GM19438 (cell line): ENCODE data around the gene PIAS1.
"Not testable (repeated sequence)": the region's sequence is repeated elsewhere in the genome, so short reads cannot be mapped to it uniquely, and the experiment has no call there.

ENCODE experiments used
- ATAC-seq: cut with Tn5 transposase; IDR thresholded peaks from one replicate; pipeline ENCODE4 v1.9.1; 2021; ENCODE audit warnings: low read depth; ENCODE audit not compliant: unreplicated experiment

PIAS1 gene

DNA sequence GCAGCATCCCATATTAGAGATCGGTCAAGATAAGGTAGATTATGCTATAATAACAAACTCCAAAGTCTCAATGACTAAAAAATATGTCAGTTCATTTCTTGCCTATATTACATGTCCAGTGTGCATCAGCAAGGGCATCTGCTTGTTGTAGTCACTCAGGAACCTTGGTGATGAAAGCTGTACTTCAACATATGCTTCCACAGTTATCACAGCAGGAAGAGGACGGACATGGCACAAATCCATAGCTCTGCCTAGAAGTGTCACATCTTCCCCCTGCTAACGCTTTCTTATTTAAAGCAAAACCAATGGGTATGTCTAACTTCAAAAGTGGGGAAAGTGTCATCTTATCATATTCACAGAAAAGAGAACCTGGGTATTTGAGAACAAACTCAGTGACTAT, 20.0 kb upstream of the PIAS1 start:
- ATAC-seq, result no peak

DNA sequence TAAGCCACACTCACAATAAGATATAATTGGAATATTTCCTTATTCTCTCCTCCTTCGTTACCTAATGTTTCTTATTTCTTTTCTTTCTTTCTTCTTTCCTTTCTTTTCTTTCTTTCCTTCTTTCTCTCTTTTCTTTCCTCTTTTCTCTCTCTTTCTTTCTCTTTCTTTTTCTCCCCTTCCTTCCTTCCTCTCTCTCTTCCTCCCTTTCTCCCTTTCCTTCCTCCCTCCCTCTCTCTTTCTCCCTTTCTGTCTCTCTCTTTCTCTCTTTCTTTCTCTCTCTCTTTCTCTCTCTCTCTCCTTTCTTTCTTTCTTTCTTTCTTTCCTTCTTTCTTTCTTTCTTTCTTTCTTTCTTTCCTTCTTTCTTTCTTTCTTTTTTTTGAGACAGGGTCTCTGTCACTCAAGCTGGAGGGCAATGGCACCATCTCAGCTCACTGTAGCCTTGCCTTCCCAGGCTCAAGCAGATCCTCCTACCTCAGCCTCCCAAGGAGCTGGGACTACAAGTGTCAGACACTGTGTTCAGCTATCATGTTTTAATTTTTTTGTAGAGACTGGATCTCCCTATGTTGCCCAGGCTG, 19.3 kb upstream of the PIAS1 start:
- no peak for ATAC-seq

DNA sequence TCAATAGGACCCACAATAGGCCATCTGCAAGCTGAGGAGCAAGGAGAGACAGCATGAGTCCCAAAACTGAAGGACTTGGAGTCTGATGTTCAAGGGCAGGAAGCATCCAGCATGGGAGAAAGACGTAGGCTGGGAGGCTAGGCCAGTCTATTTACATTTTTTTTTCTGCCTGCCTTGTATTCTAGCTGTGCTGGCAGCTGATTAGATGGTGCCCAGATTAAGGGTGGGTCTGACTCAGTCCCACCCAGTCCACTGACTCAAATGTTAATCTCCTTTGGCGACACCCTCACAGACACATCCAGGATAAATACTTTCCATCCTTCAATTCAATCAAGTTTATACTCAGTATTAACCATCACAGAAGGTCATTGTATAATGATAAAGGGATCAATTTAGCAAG, 15.9 kb upstream of the PIAS1 start:
- ATAC-seq, result no peak

- no peak for ATAC-seq
These were observed 14.0 kb upstream of the PIAS1 start for GRCh38 chr15:68040144-68040543.

DNA sequence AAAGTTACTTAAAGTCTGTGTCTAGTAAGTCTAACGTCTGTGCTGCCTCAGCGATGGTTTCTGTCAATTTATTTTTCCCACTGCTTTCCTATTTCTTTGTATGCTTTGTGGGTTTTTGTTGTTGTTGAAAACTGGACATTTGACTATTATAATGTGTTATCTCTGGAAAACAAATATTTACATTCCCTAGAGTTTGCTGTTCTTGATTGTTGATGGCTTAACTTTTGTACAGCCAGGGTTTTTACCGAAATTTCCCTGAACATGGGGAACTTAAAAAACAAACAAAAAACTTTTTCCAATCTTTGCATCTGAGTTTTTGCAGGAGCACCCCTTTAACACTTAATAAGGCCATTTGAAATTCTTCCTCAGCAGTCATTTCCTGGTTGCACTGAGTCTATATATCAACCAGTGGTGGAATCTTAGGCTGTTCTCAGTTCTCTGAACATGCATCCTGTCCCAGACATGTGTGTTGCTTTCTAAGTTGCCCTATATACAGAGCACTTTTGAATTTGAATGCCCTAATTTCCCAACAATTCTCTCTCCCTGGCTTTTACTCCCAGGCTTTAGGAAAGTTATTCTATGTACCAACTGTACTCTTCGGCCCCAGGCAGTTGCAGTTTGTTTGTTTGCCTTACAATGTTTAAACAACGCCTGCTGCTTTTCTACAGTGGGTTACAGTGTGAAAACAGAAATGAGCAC, 11.8 kb upstream of the PIAS1 start:
- no peak for ATAC-seq

GRCh38 chr15:68042855-68043222, 11.3 kb upstream of the PIAS1 start:
- no peak for ATAC-seq

DNA sequence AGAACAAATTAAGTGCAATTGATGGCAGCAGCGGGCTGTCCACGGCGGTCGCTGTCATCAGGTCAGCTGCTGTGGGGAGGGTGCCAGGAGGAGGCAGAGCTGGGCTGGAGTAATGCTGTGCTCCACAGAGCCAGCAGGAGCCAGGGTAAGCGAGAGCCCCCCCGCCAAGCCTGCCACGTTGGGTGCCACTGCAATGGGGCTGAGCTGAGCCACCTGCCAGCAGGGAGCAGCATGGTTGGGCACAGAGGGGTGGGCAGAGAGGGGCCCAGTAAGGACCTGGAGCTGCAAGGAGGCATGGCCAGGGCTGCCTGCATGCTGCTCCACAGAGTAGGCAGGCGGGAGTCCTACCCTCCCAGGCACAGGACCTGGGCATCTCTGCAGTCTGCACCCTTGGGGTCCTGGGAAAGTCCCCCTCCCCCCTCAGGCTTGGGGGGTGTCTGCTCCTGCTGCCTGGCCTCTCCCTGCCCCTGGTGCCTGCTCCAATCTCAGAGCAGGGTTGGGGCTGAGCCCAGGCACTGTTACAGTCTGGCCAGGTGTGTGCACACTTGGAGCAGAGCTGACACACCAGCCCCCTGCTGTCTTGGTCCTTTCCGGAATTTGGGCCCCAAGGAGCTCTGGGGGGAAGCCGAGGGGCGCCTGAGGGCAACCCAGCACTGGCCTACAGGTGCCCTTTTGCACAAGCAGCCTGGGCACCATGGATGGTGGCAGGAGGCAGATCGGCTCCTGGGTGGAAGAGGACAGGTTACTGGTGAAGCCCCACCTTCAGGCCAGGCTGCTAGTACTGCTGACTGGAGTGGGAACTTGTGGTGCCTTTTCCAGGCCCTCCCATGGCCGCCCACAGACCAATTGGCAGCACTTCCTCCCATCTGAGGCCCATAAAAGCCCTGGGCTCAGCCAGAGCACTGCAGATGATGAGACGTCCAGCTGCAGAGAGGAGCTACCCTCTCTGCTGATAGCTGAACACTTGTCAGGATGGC, 8.5 kb upstream of the PIAS1 start:
- ATAC-seq, result no peak

DNA sequence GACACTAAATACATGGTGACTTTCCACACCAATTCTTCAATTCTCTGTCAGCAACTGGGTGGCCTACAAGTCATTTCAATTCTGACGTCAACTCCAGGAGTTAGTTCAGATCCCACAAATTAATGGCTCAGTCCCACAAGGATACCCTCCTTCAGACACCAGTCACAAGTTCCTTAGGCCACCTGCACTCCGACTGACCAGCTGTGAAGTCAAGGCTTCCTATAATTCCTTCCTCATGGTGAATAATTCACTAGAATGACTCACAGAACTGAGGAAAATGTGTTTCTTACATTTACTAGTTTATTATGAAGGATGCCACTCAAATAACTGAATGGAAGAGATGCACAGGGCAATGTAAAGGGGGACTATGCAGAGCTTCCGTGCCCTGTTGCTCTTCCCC, 6.3 kb upstream of the PIAS1 start:
- no peak for ATAC-seq

DNA sequence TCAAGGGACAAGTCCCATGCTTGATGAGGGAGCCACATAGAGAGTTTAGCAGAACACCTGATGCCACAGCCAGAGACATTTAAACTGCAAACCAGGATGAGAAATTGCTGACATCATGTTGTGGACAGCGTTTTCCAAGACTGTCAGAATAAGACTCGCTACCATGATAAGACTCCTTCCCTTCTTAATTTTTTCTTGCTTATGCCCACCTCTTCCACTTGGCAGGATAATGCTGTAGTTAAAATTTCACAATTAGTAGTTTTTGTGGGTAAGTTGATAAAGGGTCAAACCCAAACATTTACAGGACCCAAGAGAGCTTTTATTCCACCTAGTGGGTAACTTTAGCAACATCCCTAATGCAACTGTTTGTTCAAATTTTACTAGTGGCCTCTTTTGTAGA, 3.0 kb upstream of the PIAS1 start:
- no peak for ATAC-seq

DNA sequence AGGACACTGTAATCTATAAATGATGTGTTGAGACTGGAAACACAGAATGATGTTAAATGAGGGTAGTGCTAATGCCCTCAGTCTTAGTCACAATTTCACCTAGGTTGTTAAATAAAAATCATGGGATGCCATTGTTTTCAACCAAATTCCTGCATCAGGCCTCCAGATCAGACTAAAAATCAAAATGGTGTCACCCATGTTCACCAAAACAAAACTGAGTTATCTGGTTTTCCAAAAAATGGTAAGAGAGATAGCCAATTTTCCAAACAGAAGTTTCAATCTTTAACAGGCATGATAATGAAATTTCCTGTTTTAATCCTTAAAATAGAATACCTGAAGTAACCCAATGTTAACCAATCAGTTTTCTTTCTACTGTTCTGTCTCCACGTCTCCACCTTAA, 2.2 kb upstream of the PIAS1 start:
- no peak for ATAC-seq

GRCh38 chr15:68052431-68052830, 1.7 kb upstream of the PIAS1 start:
- no peak for ATAC-seq

DNA sequence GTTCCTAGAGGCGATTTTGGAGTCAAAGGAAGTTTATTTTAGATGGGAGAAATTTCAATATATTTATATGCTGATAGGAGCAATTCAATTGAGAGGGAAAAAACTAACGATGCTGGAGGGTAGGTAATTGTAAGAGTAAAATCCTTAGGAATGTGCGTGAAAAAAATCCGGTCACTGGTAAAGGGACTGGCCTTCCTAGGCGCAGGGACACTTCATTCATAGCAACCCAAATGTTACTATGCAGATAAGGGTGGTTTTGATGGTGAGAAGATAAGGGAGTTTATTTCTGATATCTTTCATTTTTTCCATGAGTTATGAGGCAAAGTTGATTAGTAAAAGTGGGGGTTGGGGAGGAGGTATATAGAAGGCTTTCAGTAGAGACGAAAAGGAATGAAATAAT, 1.1 kb upstream of the PIAS1 start:
- ATAC-seq, result no peak

GRCh38 chr15:68054628-68055223, 611 bp downstream of the PIAS1 start:
- ATAC-seq, result peak; percentile 22

GRCh38 chr15:68055224-68055705, 1.1 kb downstream of the PIAS1 start:
- peak; percentile 32 for ATAC-seq

- no peak for ATAC-seq
These were observed 2.2 kb downstream of the PIAS1 start for GRCh38 chr15:68056097-68056865.

DNA sequence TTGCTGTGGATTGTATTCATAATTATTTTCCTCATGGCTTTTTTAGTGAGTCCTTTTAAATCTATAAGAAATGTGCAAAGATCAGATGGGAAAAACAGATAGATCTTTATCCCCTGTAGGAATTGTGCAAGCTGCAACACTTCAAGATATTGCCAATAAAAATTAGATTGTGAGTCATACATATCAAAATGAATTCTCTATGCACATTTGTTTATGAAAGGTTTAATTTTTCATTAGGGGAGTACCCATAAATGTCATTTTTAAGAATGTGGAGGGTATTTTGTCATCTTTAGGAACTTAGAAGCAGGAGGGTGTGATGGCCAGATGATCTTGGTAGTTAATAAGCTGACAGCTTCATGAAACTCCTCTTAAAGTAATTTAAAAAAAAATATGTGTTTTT, 2.9 kb downstream of the PIAS1 start:
- no peak for ATAC-seq

DNA sequence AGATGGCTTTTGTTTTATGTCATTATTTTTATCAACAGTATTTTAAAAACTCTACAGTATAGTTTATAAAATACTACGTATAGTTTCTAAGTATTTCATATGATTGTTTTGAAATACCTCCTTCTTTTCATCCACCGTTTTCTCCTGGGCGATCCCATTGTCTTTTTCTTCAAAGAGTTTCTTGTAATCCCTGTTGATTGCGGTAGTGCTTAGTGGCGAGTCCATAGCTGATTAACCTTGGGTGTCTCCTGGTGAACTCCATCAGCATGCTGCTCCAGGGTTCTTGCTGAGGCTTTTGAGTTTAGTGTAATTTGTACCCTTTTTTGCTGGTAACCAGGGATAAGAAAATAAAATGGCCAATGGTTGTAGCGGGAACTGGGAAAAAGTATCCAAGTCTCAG, 3.6 kb downstream of the PIAS1 start:
- no peak for ATAC-seq

- not testable (repeated sequence) for ATAC-seq
These were observed 4.9 kb downstream of the PIAS1 start for GRCh38 chr15:68058970-68059369.

- no peak for ATAC-seq
These were observed 5.5 kb downstream of the PIAS1 start for GRCh38 chr15:68059630-68060029.

GRCh38 chr15:68061171-68061570, 7.1 kb downstream of the PIAS1 start:
- ATAC-seq, result no peak
